Frontal cortex (tissue), 4 donors: ENCODE results near the gene NPEPPS. TPM values are rescaled to one million over a fixed set of nuclear protein-coding genes. Genes with fewer than 3 reads are reported as not detected.
"Not testable (repeated sequence)": the region's sequence is repeated elsewhere in the genome, so short reads cannot be mapped to it uniquely, and the experiment has no call there.

ENCODE experiments used
- DNase-seq, 2 donors: peaks; one replicate each; pipeline ENCODE4 v3.0.0; 2012; ENCODE audit warnings: low spot score in 2 of 2
- FAIRE-seq: peaks from 2 replicates; lab custom pipeline; 2012; peaks lifted over from hg19 to GRCh38; lab: Jason Lieb, UNC
- total RNA-seq: library from RNA; depleted of rRNA; stranded (reverse); fragments of >200 nt; gene quantifications from one replicate; pipeline ENCODE4 v1.2.3, GENCODE V29; 2014
- donor health status: control.
- donor health status: control.
- donor health status: control.

NPEPPS gene, protein sequence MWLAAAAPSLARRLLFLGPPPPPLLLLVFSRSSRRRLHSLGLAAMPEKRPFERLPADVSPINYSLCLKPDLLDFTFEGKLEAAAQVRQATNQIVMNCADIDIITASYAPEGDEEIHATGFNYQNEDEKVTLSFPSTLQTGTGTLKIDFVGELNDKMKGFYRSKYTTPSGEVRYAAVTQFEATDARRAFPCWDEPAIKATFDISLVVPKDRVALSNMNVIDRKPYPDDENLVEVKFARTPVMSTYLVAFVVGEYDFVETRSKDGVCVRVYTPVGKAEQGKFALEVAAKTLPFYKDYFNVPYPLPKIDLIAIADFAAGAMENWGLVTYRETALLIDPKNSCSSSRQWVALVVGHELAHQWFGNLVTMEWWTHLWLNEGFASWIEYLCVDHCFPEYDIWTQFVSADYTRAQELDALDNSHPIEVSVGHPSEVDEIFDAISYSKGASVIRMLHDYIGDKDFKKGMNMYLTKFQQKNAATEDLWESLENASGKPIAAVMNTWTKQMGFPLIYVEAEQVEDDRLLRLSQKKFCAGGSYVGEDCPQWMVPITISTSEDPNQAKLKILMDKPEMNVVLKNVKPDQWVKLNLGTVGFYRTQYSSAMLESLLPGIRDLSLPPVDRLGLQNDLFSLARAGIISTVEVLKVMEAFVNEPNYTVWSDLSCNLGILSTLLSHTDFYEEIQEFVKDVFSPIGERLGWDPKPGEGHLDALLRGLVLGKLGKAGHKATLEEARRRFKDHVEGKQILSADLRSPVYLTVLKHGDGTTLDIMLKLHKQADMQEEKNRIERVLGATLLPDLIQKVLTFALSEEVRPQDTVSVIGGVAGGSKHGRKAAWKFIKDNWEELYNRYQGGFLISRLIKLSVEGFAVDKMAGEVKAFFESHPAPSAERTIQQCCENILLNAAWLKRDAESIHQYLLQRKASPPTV
- 206 TPM for total RNA-seq

DNA sequence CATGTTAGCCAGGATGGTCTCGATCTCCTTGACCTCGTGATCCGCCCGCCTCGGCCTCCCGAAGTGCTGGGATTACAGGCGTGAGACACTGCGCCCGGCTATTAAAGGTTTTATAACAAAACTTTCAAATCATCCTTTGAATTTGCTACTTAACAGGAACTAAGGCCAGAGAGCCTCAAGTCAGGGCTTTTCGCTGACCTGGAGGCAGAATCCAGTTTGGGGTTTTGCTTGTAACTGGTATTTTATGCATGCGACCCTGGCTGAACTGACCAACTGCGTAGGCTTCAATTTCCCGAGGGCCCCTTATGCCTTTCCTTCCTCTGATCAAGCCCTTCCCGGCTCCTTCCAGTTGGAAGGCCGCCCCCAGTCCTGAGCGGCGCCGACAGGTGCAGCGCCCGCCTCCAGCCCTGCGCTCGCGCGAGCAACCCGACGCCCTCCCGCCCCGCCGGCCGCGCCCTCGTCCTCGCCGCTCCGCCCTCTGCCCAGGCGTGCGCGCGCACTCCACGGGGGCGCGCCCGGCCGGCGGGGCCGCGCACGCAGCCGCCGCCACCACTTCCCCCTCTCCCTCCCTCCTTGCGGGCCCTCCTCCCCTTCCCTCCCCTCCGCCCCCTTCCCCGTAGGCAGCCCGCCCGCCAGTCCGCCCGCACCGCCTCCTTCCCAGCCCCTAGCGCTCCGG is at the start of gene NPEPPS:
NPEPPS (plus strand) TSS at position 552 of the 676 bp plus-strand sequence. CDS start 193 bp downstream, outside the sequence.
- FAIRE-seq: not testable (repeated sequence)

DNA sequence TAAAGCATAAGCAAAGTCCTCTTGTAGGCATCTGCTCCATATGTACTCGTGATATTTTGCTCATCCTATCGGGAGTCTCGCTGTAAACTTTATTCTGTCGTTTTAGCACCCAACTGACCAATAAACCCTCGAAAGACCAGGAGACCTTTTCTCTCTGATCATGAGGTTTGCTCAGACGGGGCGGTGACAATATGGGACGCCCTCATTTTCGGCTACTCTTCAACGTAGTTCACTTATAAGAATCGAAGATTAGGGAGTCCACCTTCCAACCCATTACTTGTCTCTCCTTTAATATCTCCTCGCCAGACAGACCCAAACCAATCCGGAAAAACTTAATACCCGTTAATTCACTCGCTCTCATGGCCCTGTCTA is 39.1 kb upstream of the NPEPPS start:
- not testable (repeated sequence) for FAIRE-seq, DNase-seq

More for the DNA sequence above, at the start of gene NPEPPS:
- peak; percentile 80 to 84 for DNase-seq

DNA sequence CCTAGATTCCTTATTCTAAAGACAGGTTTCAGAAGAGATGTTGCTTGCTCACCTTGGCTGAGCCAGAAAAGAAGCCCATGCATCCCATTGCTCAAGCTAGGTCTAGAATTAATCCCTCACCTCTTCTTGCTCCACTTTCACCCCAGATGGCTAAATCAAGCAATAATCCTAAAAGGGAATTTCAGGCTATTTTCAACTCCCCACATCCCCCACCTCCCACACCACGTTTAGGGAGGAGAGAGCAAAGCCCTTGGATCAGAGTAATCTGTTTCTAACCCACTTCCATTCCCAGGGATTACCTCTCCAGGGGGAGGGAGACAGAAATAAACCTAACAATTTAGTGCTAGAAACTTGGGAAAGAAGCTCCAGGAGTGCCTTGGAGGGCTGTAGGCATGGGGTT is 31.8 kb upstream of the NPEPPS start:
- FAIRE-seq, DNase-seq: not testable (repeated sequence)

DNA sequence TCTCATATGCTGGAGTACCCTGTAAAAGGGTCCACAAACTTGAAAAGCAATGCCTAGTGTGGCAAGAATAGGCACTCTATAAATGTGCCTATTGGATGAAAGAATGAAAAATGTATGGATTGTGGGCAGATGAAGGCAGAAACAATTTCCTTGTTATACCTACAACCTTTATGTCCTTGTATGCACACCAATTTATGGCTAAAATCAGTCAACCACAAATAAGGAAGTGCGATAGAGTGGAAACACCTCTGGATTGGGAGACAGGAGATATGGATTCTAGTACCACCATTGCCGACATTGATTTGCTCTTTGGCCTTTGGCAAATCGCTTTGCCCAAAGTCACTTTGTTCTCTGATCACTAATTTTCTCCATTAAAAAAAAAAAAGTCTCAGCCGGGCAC is 31.4 kb upstream of the NPEPPS start:
- not testable (repeated sequence) for FAIRE-seq, DNase-seq

DNA sequence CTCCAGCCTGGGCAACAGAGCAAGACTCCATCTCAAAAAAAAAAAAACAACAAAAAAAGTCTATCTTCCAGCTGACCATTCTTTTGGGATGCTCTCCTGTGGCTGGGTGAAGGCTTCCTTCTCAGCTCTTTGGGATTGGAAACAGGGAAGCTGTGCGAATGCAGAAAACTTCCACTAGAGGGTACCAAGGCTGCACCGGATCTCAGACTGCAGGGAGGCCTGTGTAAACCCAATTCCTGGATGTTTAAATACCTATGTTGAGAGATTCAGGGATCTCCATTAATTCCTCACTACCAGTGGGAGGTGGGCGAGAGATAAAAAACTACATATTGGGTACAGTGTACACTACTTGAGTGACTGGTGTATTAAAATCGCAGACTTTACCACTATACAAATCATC is 30.3 kb upstream of the NPEPPS start:
- not testable (repeated sequence) for DNase-seq, FAIRE-seq

DNA sequence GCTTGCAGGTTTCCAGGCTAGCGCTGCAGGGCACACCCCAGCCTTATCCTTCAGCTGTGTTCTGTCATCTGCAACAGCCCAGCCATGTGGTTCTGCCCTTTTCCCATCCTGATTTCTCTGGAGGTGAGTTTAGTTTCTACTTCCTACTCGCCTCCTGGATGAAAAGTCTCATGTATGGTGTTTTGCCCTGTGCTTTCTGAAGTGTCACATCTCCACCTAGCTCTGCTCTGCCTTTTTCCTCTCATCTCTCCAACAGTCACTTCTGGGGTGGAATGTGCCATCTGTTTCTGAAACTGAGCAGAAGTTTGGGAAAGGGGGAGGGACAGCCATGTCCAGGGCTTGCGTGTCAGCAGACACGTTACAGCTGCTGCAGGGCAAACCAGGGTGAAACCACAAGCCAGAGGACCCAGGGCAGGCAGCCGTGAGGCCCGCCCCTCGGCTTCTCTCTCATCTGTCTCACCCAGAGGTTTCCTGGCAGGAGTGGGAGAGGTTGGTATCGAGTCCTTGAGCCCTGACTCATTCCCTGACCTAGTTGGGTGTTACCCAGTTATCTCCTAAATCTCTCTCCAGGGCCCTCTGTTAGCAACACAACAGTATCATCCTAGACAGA is 28.7 kb upstream of the NPEPPS start:
- not testable (repeated sequence) for DNase-seq, FAIRE-seq

DNA sequence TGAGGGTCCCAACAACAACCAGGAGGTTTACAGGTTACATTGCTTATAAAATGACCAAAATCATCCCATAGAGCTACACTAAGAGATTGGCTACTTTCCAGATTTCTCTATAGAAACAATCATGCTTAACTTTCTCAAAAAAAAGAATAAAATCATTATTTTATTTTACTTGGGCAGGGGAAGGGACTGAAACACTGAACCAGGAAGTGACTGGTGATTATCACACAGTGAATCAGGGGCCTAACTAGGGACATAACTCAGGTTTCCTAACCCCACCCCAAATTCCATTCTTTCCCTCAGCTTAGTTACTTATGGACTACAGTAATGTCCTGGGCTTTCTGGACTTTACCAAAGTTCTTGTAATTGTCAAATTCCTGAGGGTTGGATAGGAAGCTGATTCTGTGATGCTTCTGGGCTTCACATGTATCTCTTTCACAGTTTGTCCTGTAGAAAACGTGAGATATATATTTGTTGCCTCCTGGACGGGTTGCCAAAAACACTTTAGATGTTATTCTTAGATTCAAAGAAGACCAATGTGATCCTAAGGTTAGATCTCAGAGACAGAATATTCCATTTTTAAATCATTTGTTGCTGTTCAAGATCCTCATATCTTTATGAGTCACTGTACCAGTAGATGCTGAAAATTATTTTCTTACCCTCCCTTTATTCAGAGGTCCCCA is 28.0 kb upstream of the NPEPPS start:
- DNase-seq, FAIRE-seq: not testable (repeated sequence)

DNA sequence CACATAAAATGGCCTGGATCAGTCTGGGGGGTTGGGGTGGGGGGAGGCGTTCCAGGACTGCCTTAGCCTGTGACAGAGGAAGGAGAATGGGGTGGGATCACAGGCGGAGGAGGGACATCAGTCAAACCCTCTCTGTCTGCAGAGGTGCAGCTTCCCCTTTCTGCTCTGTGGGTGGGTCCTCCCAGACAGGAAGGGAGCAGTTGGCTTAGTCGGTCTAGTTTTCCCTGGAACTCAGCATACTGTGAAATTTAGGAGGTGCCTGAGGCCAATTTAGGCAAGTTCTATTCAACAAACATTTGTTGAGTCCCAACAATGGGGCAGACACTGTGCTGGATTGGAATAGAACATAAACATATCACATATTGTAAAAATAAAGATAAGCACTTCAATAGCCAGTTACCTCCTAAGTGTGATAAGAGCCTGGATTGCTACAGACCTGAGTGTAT is 19.2 kb upstream of the NPEPPS start:
- FAIRE-seq, DNase-seq: not testable (repeated sequence)

DNA sequence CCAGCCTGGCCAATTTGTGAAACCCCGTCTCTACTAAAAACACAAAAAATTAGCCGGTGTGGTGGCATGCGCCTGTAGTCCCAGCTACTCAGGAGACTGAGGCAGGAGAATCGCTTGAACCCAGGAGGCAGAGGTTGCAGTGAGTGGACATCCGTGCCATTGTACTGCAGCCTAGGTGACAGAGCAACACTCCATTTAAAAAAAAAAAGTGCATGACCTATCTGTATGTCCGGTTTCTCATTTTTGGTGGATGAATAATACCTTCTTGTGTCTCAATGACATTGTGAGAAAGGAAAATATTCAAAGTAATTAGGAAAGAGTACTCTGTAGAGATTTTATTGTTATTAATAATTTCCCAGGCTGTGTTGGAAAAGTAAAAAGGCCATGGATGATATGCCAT is 17.6 kb upstream of the NPEPPS start:
- not testable (repeated sequence) for FAIRE-seq, DNase-seq

DNA sequence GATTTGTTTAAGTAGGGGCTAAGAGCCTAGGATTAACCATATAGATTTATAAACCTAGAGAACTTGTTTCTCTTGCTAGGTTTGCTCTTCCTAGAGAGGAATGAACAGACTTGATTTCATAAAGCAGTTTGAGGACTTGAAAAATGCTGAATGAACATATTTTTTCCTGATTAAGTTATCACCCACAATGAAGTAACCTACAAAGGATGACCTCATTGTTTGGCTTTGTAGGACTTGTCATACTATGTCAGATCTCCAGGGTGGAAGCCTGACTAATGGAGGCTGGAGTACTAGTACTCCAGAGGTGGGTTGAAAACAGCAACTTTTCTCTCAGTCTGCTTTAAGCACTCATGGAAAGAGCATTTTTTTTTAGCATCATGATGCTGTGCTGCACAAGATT is 12.0 kb upstream of the NPEPPS start:
- DNase-seq, FAIRE-seq: not testable (repeated sequence)

DNA sequence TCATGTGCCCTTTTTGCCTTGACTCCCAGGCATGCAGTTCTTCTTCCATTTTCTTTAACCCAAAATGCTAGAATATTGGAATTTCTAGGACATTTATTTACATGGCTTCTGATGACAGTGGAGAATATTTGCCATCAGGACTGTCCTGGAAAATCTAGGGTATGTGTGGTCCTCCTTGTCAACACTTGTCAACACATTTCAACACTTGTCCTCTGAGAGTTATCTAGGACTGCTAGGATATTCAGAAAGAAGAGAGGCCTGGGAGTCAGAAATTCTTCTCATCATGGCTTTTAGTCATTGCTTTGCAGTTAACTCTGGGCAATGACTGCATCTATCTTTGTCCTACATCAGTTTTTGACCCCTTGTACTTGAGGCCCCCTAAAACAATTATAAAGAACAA is 11.5 kb upstream of the NPEPPS start:
- DNase-seq, FAIRE-seq: not testable (repeated sequence)

DNA sequence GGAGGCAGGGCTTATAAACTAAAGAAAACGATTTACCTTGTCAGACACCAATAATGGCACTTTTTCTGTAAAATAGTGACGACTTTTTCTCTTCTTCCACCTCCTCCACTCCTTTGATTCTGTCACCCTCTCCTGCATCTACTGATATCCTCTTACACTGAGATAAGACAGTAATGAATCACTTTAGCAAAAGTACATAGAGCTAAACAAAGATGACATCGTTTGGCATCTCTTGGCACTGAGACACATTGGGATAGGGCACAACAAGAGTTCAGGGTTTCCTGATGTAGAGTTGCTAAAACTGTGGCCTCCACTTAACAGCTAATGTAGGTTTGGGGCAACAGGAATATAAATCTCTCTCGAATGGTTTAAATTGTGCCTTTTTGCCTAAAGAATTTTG is 10.6 kb upstream of the NPEPPS start:
- not testable (repeated sequence) for FAIRE-seq, DNase-seq

DNA sequence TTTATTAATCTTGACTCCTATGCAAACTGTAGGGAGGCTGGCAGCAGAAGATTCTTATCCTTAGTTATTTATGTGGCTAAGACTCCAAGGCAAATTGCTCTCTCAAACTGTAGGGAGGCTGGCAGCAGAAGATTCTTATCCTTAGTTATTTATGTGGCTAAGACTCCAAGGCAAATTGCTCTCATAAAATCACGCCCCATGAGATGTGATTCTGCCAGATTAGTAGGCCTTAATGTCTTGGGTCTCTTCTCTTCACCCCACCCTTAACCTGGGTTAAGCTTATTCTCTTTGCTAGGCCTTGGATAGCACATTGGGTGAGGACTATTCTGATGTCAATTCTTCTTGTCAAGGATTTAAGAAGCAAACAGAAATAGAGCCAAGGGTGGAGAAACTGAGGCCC is 9.5 kb upstream of the NPEPPS start:
- not testable (repeated sequence) for DNase-seq, FAIRE-seq

DNA sequence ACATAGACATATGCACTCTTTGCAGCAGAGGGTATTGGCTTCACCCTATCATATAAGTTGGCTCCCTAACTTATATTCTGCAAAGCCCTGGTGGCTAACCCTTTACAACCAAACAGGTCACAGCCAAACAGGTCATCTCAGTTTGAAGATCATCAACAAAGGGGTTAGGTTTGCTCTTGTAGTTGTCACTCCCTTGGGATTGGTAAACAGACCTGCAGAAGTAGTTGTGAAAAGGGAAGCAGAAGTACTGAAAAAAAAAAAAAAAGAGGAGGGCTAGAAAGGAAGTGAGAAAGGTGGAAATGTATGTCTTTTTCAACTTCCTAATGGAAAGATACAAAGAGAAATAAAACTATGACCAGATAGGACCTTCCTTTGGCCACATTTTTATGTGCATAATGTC is 8.6 kb upstream of the NPEPPS start:
- not testable (repeated sequence) for FAIRE-seq, DNase-seq

DNA sequence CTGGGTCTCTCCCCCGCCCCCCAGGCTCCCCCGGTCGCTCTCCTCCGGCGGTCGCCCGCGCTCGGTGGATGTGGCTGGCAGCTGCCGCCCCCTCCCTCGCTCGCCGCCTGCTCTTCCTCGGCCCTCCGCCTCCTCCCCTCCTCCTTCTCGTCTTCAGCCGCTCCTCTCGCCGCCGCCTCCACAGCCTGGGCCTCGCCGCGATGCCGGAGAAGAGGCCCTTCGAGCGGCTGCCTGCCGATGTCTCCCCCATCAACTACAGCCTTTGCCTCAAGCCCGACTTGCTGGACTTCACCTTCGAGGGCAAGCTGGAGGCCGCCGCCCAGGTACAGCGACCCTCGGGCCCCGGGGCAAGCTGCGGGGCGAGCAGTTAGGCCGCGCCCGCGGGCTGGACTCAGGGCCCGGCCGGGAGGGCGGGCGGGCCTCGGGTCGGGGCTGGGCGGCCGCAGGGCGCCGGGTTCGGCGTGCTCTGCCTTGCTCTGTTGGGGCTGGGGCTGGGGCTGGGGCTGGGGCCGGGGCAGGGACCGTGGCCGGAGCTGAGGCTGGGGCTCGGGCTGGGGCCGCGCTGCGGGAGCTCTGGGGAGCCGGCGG is 419 bp downstream of the NPEPPS start:
- peak; percentile 2 to 14 for DNase-seq
- FAIRE-seq: not testable (repeated sequence)

DNA sequence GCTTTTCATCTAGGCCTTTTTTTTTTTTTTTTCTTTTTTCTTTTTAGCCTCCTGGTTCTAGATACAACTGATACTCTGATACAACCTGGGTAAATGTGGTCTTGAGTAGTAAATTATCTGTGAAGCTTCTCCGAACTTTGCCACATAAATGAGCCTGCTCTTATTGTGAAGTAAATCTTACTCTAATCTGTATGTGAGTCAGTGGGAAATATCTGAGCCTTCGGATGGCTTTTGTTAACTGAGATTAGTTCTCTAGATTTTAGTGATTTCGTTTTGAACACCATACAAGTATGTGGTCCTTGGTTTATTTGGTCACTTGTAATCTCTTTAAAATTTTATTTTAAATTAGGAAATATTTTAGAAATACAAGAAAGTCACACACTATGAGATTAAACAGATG is 8.2 kb downstream of the NPEPPS start:
- not testable (repeated sequence) for FAIRE-seq, DNase-seq

DNA sequence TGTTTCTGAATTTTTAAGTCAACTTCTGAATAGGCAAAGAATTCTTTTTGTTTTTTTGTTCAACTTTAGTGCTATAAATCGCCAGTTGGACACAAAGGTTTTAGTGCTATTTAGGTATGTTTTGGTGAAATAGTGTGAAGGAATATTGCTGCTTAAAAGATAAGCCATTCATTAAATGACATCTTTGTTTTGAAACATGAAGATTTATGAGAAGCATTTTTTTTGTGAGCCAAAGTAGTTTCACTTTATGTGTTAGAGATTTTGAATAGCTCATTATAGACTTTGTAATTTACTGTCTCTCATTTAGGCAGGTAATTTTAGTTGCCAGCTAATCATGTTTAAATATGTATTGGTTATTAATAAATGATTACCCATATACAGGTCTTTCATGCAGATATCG is 10.8 kb downstream of the NPEPPS start:
- FAIRE-seq, DNase-seq: not testable (repeated sequence)

DNA sequence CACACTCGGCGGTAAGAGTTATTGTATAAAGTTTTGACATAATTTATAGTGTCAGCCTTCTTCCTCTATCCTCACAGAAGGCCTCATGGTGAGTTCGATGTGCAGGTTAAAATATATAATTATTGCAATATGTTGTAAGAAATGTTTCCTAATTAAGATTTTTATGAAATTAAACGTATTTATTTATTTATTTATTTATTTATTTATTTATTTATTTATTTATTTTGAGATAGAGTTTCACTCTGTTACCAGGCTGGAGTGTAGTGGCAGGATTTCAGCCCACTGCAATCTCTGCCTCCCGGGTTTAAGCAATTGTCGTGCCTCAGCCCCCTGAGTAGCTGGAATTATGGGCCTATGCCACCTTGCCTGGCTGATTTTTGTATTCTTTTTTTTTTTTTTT is 13.4 kb downstream of the NPEPPS start:
- not testable (repeated sequence) for DNase-seq, FAIRE-seq
